Activated effector memory CD4-positive, alpha-beta T cell treated with anti-CD3 and anti-CD28 coated beads, Interleukin-2, amount 50 U/mL, for 16 hours (primary cell): ENCODE measurements around the gene YIF1A.
A peak's percentile ranks its signal among the peaks of the same experiment; 100 is the strongest.
"Not testable (repeated sequence)": the region's sequence is repeated elsewhere in the genome, so short reads cannot be mapped to it uniquely, and the experiment has no call there.

Experiments used
- DNase-seq: peaks from one replicate; pipeline ENCODE4 v3.0.0-alpha.2; 2020

Gene YIF1A

GRCh38 chr11:66310803-66311440 lies 22.0 kb upstream of the YIF1A start:
- not testable (repeated sequence) for DNase-seq

DNA sequence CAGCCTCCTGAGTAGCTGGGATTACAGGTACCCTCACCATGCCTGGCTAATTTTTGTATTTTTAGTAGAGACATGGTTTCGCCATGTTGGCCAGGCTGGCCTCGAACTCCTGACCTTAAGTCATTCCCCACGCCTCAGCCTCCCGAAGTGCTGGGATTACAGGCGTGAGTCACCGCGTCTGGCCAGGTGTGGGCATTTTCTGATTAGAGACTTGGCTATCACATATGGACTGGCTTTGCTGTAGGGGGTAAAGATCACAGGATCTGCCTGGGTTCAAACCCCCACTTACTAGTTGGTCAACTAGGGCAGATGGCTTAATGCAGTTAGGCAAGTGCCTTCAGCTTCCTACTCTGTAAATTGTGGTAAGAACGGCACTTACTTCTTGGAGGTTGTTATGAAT lies 21.4 kb upstream of the YIF1A start:
- no peak for DNase-seq

DNA sequence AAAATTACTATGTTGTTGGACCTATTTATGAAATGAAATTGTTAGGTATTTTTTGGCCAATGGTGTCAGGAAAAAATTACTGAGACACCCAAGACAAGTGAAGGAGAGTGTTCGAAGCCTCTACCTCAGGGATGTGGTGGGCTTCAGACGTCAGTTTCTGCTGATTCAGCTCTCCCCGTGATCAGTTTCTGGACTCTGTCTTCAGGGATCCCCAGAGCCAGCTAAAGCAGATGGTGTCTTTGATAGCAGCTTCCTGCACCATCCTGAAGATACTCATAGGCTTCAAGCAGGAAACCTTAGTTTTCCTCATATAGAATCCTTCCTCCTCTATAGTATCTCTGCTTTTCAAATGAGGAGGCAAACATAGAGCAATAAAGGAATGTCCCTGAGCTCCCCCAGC lies 20.5 kb upstream of the YIF1A start:
- no peak for DNase-seq

DNA sequence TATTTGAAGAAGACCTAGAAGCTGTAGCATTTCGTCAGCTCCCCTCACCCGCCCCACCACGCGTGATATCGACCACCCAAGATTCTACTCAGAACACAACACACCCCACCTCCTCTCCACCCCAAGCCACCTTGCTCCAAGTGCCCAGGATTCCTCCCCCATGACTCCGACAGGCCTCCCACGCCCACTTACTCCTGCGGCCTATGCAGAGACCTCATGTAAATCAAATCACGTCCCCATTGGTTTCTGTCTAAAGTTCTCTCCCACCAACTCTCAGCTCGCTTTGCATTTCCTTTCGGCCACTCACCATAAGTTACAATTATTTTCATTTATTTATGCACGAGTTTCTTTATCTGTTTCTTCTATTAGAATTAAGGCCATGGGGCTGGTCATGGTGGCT lies 13.7 kb upstream of the YIF1A start:
- DNase-seq: no peak

DNA sequence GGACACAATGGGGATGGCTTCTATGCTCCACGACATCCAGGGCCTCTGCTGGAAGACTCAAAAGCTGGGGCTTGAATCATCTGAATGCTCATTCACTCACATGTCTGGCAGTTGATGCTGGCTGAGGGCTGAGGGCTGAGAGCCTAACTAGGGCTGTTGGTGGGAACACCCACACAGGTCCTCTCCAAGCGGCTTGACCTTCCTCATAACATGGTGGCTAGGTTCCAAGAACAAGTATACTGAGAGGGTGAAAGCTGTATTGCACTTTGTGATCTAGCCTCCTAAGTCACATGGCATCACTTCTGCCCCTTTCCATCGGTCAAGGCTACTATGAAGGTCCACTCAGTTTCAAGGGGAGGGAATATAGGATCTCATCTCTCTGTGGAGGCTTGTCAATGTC lies 10.2 kb upstream of the YIF1A start:
- DNase-seq: no peak

GRCh38 chr11:66297610-66298009 lies 8.7 kb upstream of the YIF1A start:
- DNase-seq: no peak

- DNase-seq: no peak
These were observed 6.0 kb upstream of the YIF1A start for GRCh38 chr11:66294626-66295620.

DNA sequence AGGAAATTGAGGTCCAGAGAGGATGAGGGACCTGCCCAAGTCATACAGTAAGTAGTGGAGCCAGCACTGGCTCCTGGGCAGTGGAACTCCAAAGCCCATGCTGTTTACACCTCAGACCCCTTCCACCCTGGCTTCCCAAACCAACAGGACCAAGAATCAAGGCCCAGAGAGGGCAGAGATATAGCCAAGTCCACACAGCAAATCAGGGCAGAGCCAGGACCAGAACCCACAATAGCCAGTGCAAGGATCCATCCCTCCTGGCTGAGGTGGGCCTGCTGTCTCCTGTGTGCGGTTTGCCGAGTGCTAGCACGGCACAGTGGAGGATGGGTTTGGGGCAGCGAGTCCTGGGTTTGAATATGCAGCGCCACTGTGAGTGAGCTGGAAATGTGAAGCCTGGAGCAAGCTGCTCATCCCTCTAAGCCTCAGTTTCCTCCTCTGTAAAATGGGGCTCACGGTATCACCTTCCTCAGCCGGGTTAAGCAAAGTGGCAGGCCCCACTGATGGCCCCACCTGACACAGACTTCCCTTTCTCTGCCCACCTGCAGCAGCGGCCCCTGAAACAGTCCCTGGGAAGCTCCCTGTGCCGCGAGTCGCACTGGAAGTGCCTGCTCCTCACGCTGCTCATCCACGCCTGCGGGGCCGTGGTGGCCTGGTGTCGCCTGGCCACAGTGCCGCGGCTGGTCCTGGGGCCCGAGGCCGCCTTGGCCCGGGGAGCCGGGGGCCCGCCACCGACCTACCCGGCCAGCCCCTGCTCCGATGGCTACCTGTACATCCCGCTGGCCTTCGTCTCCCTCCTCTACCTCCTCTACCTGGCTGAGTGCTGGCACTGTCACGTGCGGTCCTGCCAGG lies 5.1 kb upstream of the YIF1A start:
- peak; percentile 56 for DNase-seq

GRCh38 chr11:66293352-66293751 lies 4.4 kb upstream of the YIF1A start:
- no peak for DNase-seq

- DNase-seq: no peak
These were observed 3.8 kb upstream of the YIF1A start for GRCh38 chr11:66292543-66293332.

DNA sequence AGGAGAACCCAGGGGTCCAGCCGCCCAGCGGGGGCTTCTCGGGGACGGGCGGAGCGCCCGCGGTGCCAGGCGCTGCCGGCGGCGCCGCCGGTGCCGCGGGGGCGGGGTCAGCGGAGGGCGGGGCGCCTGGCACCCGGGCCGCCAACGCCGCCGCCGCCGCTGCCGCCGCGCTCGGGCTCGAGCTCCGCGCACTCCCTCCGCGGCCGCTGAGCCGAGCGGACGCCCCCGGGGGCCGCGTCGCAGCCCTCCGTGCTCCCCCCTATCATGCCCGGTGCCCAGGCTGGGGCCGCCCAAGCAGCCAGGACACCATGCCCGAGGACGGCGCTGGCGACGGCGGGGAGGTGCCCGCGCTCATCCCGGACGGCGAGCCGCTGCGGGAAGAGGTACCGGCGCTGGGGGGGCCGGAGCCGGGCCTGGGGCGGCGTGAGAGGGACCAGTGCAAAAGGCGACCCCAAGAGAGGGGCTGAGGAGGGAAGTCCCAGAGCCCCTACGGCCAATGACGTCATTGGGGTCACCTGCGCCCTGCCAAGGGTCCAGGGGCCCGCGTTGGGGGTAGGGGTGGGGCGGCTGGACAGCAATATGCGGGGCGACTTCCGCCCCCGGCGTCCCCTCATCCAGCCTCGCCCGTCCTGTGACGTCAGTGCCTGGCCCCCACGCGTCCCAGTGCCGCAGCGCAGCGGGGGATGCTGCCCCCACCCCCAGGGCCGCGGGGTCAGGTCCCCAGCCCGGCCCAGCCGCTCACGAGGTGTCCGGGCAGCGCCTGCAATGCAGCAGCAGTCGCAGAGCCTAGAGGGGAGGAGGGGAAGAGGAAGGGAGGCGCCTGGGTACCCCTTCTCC lies 3.0 kb upstream of the YIF1A start, which contains the start of gene TMEM151A:
Gene TMEM151A, plus strand, starts transcription at position 189 of the 837 bp plus-strand sequence. Its CDS starts 120 bp downstream, at position 309.
- DNase-seq: peak; percentile 79

DNA sequence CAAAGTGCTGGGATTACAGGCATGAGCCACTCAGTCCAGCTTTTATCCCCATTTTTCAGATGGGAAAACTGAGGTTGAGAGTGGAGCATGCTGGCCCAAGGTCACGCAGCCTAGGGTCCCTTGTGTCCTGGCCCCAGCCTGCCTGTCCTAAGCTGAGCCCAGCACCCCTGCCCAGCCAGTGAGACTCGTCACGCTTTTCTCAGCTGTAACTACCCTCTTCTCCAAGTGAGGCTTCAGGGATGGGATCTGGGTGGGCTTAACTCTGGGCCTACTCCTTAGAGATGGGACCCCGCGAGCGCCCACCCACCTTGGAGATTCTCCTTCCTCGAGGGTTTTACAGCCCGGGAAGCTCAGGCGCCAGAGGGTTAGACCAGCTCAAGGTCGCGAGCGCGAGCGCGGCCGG lies 2.4 kb upstream of the YIF1A start:
- no peak for DNase-seq

GRCh38 chr11:66290330-66290621 lies 1.3 kb upstream of the YIF1A start:
- peak; percentile 60 for DNase-seq

- DNase-seq: peak; percentile 93
These were observed 796 bp upstream of the YIF1A start for GRCh38 chr11:66289548-66290329.

DNA sequence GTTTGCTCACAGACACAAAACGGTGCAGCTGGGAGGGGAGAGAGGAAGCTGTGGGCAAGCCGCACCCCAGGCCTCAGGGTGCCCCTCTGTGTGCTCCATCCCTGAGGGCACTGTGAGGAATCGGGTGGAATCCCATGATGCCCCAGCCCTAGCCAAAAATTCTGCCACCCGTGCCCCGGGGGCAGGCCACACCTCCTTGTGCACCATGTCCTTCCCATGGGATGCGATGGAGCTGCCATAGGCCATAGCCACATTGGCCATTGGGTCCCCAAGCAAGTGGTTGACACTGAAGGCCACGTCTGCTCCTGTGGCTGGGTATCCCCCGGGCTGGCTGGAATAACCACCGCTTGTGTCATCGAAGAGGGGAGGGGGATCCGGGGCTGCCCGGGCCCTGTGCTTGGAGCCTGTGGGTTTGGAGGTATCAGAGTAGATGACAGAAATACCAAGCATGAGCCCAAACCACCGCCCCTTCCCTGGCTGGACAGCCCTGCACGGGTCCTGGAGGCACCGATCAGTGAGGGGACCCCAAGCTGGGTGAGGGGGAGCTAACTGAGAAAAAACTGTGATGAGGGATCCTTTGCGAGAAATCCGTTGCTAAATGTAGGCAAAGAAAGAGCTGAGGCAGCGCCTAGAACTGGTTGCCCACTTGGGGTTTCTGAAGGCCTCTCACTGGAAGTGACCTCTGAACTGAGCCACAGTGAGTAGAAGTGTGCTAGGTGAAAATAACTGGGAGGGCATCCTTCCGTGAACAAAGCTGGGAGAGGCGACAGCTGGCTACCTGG lies 863 bp downstream of the YIF1A start:
- no peak for DNase-seq

GRCh38 chr11:66287211-66287888 lies 1.6 kb downstream of the YIF1A start:
- DNase-seq: no peak

DNA sequence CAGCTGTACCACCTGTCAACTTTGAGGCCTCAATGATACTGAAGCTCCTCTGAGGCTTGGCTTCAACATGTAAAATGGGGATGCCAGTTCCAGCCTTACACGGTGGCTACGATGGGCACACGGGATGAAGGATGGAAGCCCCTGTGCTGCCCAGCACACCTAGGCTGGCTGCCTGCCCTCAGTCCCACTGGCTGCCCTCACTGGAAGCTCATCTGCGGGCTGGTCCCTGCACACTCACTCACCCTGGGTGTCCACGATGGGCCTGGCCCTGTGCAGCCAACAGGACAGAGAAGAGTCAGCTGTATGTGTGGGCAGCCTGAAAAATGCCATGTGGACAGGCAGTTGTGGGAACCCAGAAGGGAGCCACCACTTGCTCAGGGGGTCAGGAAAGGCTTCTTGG lies 2.2 kb downstream of the YIF1A start:
- DNase-seq: peak; percentile 60

DNA sequence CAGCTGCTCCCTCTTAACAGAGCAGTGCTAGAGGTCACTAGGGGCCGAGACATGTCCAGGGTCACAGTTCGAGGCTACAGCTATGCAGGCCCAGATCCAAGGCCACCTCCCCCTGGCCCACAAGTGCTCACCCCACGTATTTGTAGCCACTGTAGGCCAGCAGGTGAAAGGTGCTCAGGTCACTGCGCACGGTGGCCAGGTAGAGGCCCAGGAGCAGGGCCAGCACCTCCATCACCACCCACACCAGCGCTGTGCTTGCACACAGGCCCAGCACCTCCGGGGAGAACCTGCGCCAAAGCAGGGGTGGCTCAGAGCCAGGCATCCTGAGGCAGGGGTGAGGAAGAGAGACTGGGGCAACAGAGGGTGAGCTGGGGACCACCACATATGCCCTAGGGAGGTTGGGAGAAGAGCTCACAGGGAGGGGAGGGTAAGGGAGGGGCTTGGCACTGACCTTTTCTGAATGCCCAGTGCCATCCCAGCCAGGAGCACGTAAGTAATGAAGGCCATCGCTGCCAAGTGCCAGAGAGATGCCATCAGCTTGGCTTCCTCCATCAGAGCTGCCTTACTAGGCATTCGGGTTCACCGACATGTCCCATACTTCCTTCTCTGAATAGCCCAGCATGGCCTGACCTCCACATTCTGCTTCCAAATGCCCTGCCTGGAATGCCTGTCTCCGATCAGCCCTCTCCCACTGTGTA lies 3.5 kb downstream of the YIF1A start:
- DNase-seq: no peak
